ENCODE results near the gene DZANK1.

DZANK1 gene

DNA sequence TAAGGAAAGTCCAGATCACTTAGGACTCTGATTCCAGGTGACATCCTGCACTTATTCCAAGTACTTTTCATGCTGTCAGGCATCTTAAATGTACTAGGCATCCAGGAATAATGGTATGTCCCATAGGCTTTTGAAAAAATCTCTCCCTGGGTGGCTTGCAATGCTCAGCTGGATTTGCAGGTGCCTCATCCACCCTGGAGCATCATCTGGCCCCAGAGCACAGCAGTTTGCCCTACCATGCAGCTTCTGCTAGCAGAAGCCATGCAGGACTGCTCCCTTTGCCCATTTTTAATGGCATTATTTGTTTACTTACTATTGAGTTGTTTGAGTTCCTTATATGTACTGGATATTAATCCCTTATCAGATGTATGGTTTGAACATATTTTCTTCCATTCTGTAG, 45.2 kb downstream of the DZANK1 start:
- no peak for DNase-seq (ENCODE audit: low read depth, low spot score)
- TF ChIP-seq, protein P1, sequence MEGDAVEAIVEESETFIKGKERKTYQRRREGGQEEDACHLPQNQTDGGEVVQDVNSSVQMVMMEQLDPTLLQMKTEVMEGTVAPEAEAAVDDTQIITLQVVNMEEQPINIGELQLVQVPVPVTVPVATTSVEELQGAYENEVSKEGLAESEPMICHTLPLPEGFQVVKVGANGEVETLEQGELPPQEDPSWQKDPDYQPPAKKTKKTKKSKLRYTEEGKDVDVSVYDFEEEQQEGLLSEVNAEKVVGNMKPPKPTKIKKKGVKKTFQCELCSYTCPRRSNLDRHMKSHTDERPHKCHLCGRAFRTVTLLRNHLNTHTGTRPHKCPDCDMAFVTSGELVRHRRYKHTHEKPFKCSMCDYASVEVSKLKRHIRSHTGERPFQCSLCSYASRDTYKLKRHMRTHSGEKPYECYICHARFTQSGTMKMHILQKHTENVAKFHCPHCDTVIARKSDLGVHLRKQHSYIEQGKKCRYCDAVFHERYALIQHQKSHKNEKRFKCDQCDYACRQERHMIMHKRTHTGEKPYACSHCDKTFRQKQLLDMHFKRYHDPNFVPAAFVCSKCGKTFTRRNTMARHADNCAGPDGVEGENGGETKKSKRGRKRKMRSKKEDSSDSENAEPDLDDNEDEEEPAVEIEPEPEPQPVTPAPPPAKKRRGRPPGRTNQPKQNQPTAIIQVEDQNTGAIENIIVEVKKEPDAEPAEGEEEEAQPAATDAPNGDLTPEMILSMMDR (IDR thresholded peaks at IDR 0.05; ENCODE audit: low read depth, low read length), result no peak
- in situ Hi-C loops (cut with HindIII; ENCODE audit: low sequenced_read_pairs), result no loop called here
- H3K4me3 ChIP-seq (ENCODE audit: low read depth, low read length), result no peak overlapping the region

- in situ Hi-C loops (cut with HindIII; ENCODE audit: low sequenced_read_pairs), result no loop called here
- no peak overlapping the region for H3K4me3 ChIP-seq (ENCODE audit: low read depth, low read length)
- no peak for DNase-seq (ENCODE audit: low read depth, low spot score)
- TF ChIP-seq, protein P1 (IDR thresholded peaks at IDR 0.05; ENCODE audit: low read depth, low read length), result no peak
Measured at GRCh38 chr20:18416486-18416885, 50.3 kb downstream of the DZANK1 start.

GRCh38 chr20:18414140-18414539, 52.7 kb downstream of the DZANK1 start:
- TF ChIP-seq, protein P1 (IDR thresholded peaks at IDR 0.05; ENCODE audit: low read depth, low read length), result no peak
- DNase-seq (ENCODE audit: low read depth, low spot score), result no peak
- in situ Hi-C loops (cut with HindIII; ENCODE audit: low sequenced_read_pairs), result no loop called here
- no peak overlapping the region for H3K4me3 ChIP-seq (ENCODE audit: low read depth, low read length)

- no peak overlapping the region for H3K4me3 ChIP-seq (ENCODE audit: low read depth, low read length)
- no peak for DNase-seq (ENCODE audit: low read depth, low spot score)
- TF ChIP-seq, protein P1 (IDR thresholded peaks at IDR 0.05; ENCODE audit: low read depth, low read length), result no peak
- in situ Hi-C loops (cut with HindIII; ENCODE audit: low sequenced_read_pairs), result no loop called here
Measured at GRCh38 chr20:18412221-18412901, 54.5 kb downstream of the DZANK1 start.

DNA sequence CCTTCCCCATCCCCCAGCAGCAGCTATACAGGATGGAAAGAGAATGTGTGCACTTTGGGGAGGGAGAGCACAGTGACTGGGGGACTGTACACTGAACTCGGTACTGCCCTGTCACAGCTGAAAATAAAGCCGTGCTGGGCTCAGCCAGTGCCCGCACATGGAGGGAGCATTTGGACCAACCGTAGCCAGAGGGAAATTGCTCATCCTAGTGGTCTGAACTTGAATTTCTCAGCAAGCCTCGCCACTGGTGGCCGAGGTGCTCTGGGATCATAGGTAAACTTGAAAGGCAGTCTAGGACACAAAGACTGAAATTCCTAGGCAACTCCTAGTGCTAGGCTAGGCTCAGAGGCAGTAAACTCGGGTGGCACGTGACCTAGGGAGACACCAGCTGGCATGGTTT, 61.0 kb downstream of the DZANK1 start:
- H3K4me3 ChIP-seq (ENCODE audit: low read depth, low read length), result no peak overlapping the region
- TF ChIP-seq, protein P1 (IDR thresholded peaks at IDR 0.05; ENCODE audit: low read depth, low read length), result no peak
- DNase-seq (ENCODE audit: low read depth, low spot score), result no peak
- in situ Hi-C loops (cut with HindIII; ENCODE audit: low sequenced_read_pairs), result no loop called here

- in situ Hi-C loops (cut with HindIII; ENCODE audit: low sequenced_read_pairs), result no loop called here
- H3K4me3 ChIP-seq (ENCODE audit: low read depth, low read length), result no peak overlapping the region
- DNase-seq (ENCODE audit: low read depth, low spot score), result peak; percentile 19
- TF ChIP-seq, protein P1 (IDR thresholded peaks at IDR 0.05; ENCODE audit: low read depth, low read length), result no peak
Measured at GRCh38 chr20:18404172-18404571, 62.7 kb downstream of the DZANK1 start.

Measured in astrocyte of the spinal cord (primary cell).